A673 (cell line): ENCODE data around the gene TSPAN4.

Experiments
- EZH2 ChIP-seq: fragments of 200-600 bp; sonication (generic); IDR thresholded peaks from 2 replicates; pipeline ENCODE4 v1.6.1; 2017; ENCODE audit warnings: borderline replicate concordance, low read depth, mild to moderate bottlenecking, mixed read lengths, antibody characterized with exemption, low read length; ENCODE audit not compliant: poor library complexity, severe bottlenecking
- TF ChIP-seq, protein P1 (sequence below): fragments of 300-800, 200-600 bp; sonication (generic); conservative IDR thresholded peaks from 2 replicates; pipeline ENCODE4 v1.5.1; 2017; ENCODE audit warnings: low read depth, mild to moderate bottlenecking, antibody characterized with exemption, low read length, moderate library complexity, mixed read lengths

DNA sequence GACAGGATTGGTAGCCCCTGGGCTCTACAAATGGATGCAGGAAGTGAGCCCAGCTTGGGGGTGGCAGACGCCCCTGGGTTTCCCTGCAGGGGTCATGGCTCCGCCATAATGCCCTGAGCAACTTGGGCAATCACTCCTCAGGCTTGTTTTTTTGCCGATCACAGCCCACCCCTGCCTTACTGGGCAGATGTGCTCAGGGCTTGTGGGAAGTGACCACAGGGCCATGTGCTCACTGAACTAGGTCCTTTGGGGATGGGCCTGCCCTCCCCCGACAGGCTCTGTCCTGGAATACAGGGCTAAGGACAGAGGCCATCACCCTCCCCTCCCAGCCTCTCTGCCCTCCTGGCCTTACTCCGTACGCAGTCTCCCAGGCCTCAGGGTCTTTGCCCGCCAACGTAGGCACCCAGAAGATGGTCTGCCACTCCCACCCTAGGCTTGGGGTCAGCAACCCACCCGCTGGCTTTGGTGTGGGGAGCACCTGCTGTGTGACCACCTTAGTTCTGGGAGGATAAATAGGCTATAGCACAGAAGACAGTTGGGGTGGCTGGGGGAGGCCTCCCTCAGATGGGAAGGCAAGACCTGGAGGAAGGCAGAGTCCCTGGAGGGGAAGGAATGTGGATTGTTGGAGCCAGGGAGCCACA, 29.1 kb upstream of the TSPAN4 start:
- TF ChIP-seq, protein P1, sequence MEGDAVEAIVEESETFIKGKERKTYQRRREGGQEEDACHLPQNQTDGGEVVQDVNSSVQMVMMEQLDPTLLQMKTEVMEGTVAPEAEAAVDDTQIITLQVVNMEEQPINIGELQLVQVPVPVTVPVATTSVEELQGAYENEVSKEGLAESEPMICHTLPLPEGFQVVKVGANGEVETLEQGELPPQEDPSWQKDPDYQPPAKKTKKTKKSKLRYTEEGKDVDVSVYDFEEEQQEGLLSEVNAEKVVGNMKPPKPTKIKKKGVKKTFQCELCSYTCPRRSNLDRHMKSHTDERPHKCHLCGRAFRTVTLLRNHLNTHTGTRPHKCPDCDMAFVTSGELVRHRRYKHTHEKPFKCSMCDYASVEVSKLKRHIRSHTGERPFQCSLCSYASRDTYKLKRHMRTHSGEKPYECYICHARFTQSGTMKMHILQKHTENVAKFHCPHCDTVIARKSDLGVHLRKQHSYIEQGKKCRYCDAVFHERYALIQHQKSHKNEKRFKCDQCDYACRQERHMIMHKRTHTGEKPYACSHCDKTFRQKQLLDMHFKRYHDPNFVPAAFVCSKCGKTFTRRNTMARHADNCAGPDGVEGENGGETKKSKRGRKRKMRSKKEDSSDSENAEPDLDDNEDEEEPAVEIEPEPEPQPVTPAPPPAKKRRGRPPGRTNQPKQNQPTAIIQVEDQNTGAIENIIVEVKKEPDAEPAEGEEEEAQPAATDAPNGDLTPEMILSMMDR, result no peak
- no peak for TF ChIP-seq EZH2
